ENCODE measurements around the gene CYP46A1.

GRCh38 chr14:99726538-99727095 is 42.5 kb downstream of the CYP46A1 start:
- TF ChIP-seq CTCF (conservative IDR thresholded peaks at IDR 0.05), result no peak
- no peak for TF ChIP-seq EZH2 (IDR thresholded peaks at IDR 0.05; ENCODE audit: low read depth)
